Coronary artery (tissue), 2 donors: ENCODE measurements around the gene AIF1.

Experiments
- DNase-seq: peaks from one replicate; pipeline ENCODE4 v3.0.0-alpha.2; 2017; ENCODE audit warnings: low spot score
- H3K27ac ChIP-seq, 2 donors: fragments of 200-600 bp; sonication (generic); one replicate each; pipeline ENCODE4 v1.5.1; 2016 to 2019
- H3K4me3 ChIP-seq: fragments of 200-600 bp; sonication (generic); 2 replicates; pipeline ENCODE4 v1.5.1; 2016; ENCODE audit warnings: mild to moderate bottlenecking, moderate library complexity
- TF ChIP-seq, protein P1 (sequence below): fragments of 200-600 bp; sonication (generic); IDR thresholded peaks from one replicate; pipeline ENCODE4 v1.5.1; 2019; ENCODE audit warnings: antibody characterized with exemption

AIF1 gene

GRCh38 chr6:31624070-31624469 lies 9.0 kb downstream of the AIF1 start:
- no peak for DNase-seq
- Histone ChIP-seq H3K27ac (no peak overlapping the region), H3K4me3 (no peak overlapping the region)
- TF ChIP-seq, protein P1, sequence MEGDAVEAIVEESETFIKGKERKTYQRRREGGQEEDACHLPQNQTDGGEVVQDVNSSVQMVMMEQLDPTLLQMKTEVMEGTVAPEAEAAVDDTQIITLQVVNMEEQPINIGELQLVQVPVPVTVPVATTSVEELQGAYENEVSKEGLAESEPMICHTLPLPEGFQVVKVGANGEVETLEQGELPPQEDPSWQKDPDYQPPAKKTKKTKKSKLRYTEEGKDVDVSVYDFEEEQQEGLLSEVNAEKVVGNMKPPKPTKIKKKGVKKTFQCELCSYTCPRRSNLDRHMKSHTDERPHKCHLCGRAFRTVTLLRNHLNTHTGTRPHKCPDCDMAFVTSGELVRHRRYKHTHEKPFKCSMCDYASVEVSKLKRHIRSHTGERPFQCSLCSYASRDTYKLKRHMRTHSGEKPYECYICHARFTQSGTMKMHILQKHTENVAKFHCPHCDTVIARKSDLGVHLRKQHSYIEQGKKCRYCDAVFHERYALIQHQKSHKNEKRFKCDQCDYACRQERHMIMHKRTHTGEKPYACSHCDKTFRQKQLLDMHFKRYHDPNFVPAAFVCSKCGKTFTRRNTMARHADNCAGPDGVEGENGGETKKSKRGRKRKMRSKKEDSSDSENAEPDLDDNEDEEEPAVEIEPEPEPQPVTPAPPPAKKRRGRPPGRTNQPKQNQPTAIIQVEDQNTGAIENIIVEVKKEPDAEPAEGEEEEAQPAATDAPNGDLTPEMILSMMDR = no peak

DNA sequence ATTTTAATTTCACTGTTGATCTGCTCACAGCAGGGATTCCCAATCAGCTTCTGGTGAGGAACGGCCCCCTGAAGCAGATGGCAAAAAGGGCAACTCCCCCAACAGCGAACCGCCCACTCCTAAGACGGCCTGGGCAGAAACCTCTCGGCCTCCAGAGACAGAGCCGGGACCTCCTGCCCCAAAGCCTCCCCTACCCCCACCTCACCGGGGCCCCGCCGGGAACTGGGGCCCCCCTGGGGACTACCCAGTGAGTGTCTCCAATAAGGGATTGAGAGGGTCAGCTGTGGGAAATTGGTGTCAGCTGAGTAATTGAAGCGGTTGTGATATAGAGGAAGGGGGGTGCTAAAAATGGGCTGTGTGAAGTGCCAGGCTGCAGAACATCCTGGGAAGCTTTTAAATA lies 11.9 kb downstream of the AIF1 start:
- H3K27ac ChIP-seq = no peak overlapping the region
- TF ChIP-seq, protein P1 = no peak
- H3K4me3 ChIP-seq = no peak overlapping the region
- no peak for DNase-seq

DNA sequence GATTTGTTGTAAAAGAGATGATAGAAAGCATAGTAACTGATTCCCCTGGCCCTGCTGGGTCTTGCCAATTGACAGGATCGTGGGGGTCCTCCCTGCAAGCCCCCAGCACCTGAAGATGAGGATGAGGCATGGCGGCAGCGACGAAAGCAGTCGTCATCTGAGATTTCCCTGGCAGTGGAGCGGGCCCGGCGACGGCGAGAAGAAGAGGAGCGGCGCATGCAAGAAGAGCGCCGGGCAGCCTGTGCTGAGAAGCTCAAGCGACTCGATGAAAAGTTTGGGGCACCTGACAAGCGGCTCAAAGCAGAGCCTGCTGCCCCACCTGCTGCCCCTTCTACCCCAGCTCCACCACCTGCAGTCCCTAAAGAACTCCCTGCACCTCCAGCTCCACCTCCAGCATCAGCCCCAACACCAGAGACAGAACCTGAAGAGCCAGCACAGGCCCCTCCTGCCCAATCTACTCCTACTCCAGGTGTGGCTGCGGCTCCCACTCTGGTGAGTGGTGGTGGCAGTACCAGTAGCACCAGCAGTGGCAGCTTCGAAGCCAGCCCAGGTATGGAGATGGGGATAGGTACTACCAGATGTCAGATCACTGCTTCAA lies 12.8 kb downstream of the AIF1 start:
- TF ChIP-seq, protein P1 = no peak
- DNase-seq = no peak
- no peak overlapping the region for H3K27ac ChIP-seq
- H3K4me3 ChIP-seq = no peak overlapping the region

GRCh38 chr6:31629014-31629413 lies 14.0 kb downstream of the AIF1 start:
- H3K4me3 ChIP-seq = no peak overlapping the region
- no peak overlapping the region for H3K27ac ChIP-seq
- no peak for DNase-seq
- TF ChIP-seq, protein P1 = no peak

GRCh38 chr6:31630177-31630934 lies 15.3 kb downstream of the AIF1 start:
- no peak overlapping the region for H3K27ac ChIP-seq
- H3K4me3 ChIP-seq = no peak overlapping the region

GRCh38 chr6:31631209-31631608 lies 16.2 kb downstream of the AIF1 start:
- TF ChIP-seq, protein P1 = no peak
- H3K4me3 ChIP-seq = no peak overlapping the region
- H3K27ac ChIP-seq = no peak overlapping the region
- DNase-seq = no peak

More at GRCh38 chr6:31630177-31630934, 15.3 kb downstream of the AIF1 start:
- DNase-seq = no peak
- TF ChIP-seq, protein P1 = no peak
